Measurements from ENCODE around the gene MGA.

MGA gene

GRCh38 chr15:41789236-41789635, 129.0 kb downstream of the MGA start:
- DNase-seq, result no peak

GRCh38 chr15:41789662-41790061, 129.5 kb downstream of the MGA start:
- no peak for DNase-seq

- DNase-seq, result no peak
Observed at GRCh38 chr15:41790169-41790568, 130.0 kb downstream of the MGA start.

GRCh38 chr15:41790756-41791546, 130.7 kb downstream of the MGA start:
- DNase-seq, result no peak

GRCh38 chr15:41791547-41791937, 131.3 kb downstream of the MGA start:
- DNase-seq, result no peak

GRCh38 chr15:41792000-41792637, 131.9 kb downstream of the MGA start:
- no peak for DNase-seq

- DNase-seq, result no peak
Observed at GRCh38 chr15:41794081-41794480, 133.9 kb downstream of the MGA start.

- no peak for DNase-seq
Observed at GRCh38 chr15:41795996-41796856, 136.0 kb downstream of the MGA start.

- no peak for DNase-seq
Observed at GRCh38 chr15:41797201-41797944, 137.2 kb downstream of the MGA start.

- no peak for DNase-seq
Observed at GRCh38 chr15:41798607-41799487, 138.6 kb downstream of the MGA start.

- DNase-seq, result no peak
Observed at GRCh38 chr15:41799488-41799805, 139.2 kb downstream of the MGA start.

- DNase-seq, result no peak
Observed at GRCh38 chr15:41801185-41801584, 141.0 kb downstream of the MGA start.

GRCh38 chr15:41801850-41802455, 141.7 kb downstream of the MGA start:
- no peak for DNase-seq

- no peak for DNase-seq
Observed at GRCh38 chr15:41804361-41804760, 144.2 kb downstream of the MGA start.

- DNase-seq, result no peak
Observed at GRCh38 chr15:41804916-41805666, 144.9 kb downstream of the MGA start.

- no peak for DNase-seq
Observed at GRCh38 chr15:41805711-41806110, 145.5 kb downstream of the MGA start.

- no peak for DNase-seq
Observed at GRCh38 chr15:41806291-41807181, 146.3 kb downstream of the MGA start.

GRCh38 chr15:41809121-41809520, 148.9 kb downstream of the MGA start:
- DNase-seq, result no peak

GRCh38 chr15:41809526-41810220, 149.5 kb downstream of the MGA start:
- DNase-seq, result no peak
